ENCODE measurements around the gene TBC1D13.

GRCh38 chr9:128809831-128810230, 22.8 kb downstream of the TBC1D13 start:
- TF ChIP-seq YY1 (IDR thresholded peaks at IDR 0.05; ENCODE audit: insufficient read depth, insufficient read length) (no peak), ZNF274 (IDR thresholded peaks at IDR 0.05; ENCODE audit: low read depth, low read length) (no peak), SUZ12 (IDR thresholded peaks at IDR 0.05; ENCODE audit: extremely low read depth, insufficient read depth, insufficient read length) (no peak)
